Esophagus squamous epithelium (tissue), 4 donors: ENCODE measurements around the gene CCDC61.

ENCODE experiments used
- CTCF ChIP-seq, 6 experiments: fragments of 450-650 bp in 4 of 6; fragments of 200-600 bp in 2 of 6; sonication (generic) in 2 of 6; IDR thresholded peaks; one replicate each; pipeline ENCODE4 v1.5.1; 2016 to 2019; ENCODE audit warnings: antibody characterized with exemption in 6 of 6, mild to moderate bottlenecking in 4 of 6, moderate library complexity in 4 of 6
- POLR2A ChIP-seq, 4 donors: fragments of 450-650 bp; IDR thresholded peaks; one replicate each; pipeline ENCODE4 v1.6.1; 2017; ENCODE audit warnings: antibody characterized with exemption in 4 of 4, mild to moderate bottlenecking in 4 of 4, moderate library complexity in 3 of 4

GRCh38 chr19:45962021-45962420, 33.2 kb upstream of the CCDC61 start:
- TF ChIP-seq POLR2A (IDR thresholded peaks at IDR 0.05), result no peak
- TF ChIP-seq CTCF (IDR thresholded peaks at IDR 0.05), result no peak
